ENCODE measurements around the gene NTSR2.

Gene NTSR2

GRCh38 chr2:11681722-11682589, 12.0 kb upstream of the NTSR2 start:
- H3K27ac ChIP-seq = no peak overlapping the region

GRCh38 chr2:11680901-11681721, 11.1 kb upstream of the NTSR2 start:
- H3K27ac ChIP-seq = no peak overlapping the region
- TF ChIP-seq ZFX (IDR thresholded peaks at IDR 0.05) (no peak), CTCF (conservative IDR thresholded peaks at IDR 0.05) (no peak)

More at GRCh38 chr2:11681722-11682589, 12.0 kb upstream of the NTSR2 start:
- TF ChIP-seq CTCF (conservative IDR thresholded peaks at IDR 0.05) (peak; percentile 95), ZFX (IDR thresholded peaks at IDR 0.05) (no peak)

- no peak for TF ChIP-seq ZFX (IDR thresholded peaks at IDR 0.05)
- no peak overlapping the region for H3K27ac ChIP-seq
Observed at GRCh38 chr2:11680182-11680900, 10.3 kb upstream of the NTSR2 start.

GRCh38 chr2:11679486-11680181, 9.6 kb upstream of the NTSR2 start:
- H3K27ac ChIP-seq = no peak overlapping the region
- TF ChIP-seq ZFX (IDR thresholded peaks at IDR 0.05) = no peak

GRCh38 chr2:11679016-11679415, 9.0 kb upstream of the NTSR2 start:
- no peak for TF ChIP-seq ZFX (IDR thresholded peaks at IDR 0.05)
- TF ChIP-seq CTCF (conservative IDR thresholded peaks at IDR 0.05) = no peak

GRCh38 chr2:11678306-11678960, 8.4 kb upstream of the NTSR2 start:
- no peak for TF ChIP-seq ZFX (IDR thresholded peaks at IDR 0.05)
- TF ChIP-seq CTCF (conservative IDR thresholded peaks at IDR 0.05) = no peak
- H3K27ac ChIP-seq = no peak overlapping the region

More at GRCh38 chr2:11679016-11679415, 9.0 kb upstream of the NTSR2 start:
- no peak overlapping the region for H3K27ac ChIP-seq

GRCh38 chr2:11677136-11678055, 7.4 kb upstream of the NTSR2 start:
- no peak overlapping the region for H3K27ac ChIP-seq
- TF ChIP-seq CTCF (conservative IDR thresholded peaks at IDR 0.05) = no peak
- TF ChIP-seq ZFX (IDR thresholded peaks at IDR 0.05) = no peak

Measured in C4-2B (cell line).